Osteocyte (in vitro differentiated cells): ENCODE data around the gene TBX20. TPM values are rescaled to one million over a fixed set of nuclear protein-coding genes. Genes with fewer than 3 reads are reported as not detected.

Experiments
- DNase-seq: peaks from one replicate; pipeline ENCODE4 v3.0.0; 2021; ENCODE audit warnings: mixed read lengths; ENCODE audit not compliant: unreplicated experiment; ENCODE audit errors: extremely low spot score
- H3K27ac Mint-ChIP-seq: one replicate; pipeline ENCODE4 v1.8.0; 2021; ENCODE audit warnings: mild to moderate bottlenecking, mixed read lengths; ENCODE audit not compliant: unreplicated experiment
- H3K27me3 Mint-ChIP-seq: one replicate; pipeline ENCODE4 v1.8.0; 2021; ENCODE audit warnings: mixed read lengths; ENCODE audit not compliant: unreplicated experiment
- H3K36me3 Mint-ChIP-seq: one replicate; pipeline ENCODE4 v1.8.0; 2021; ENCODE audit warnings: mixed read lengths; ENCODE audit not compliant: unreplicated experiment
- H3K4me1 Mint-ChIP-seq: one replicate; pipeline ENCODE4 v1.8.0; 2021; ENCODE audit warnings: mixed read lengths; ENCODE audit not compliant: unreplicated experiment
- H3K4me3 Mint-ChIP-seq: one replicate; pipeline ENCODE4 v1.8.0; 2021; ENCODE audit warnings: mild to moderate bottlenecking, moderate library complexity, mixed read lengths; ENCODE audit not compliant: unreplicated experiment
- H3K9me3 Mint-ChIP-seq: one replicate; pipeline ENCODE4 v1.8.0; 2021; ENCODE audit warnings: mixed read lengths; ENCODE audit not compliant: unreplicated experiment
- CTCF ChIP-seq: fragments of 200-600 bp; sonication (generic); IDR thresholded peaks from 2 replicates; pipeline ENCODE4 v1.5.0; 2021; ENCODE audit warnings: antibody characterized with exemption, mild to moderate bottlenecking, moderate library complexity
- total RNA-seq: library from RNA; stranded (reverse); gene quantifications from 2 replicates; pipeline ENCODE4 v1.2.1, GENCODE V29; 2021

TBX20 gene
- total RNA-seq, 1 donor from 2014 or later, result not detected

GRCh38 chr7:35258868-35259522 lies 5.1 kb upstream of the TBX20 start:
- H3K4me1 Mint-ChIP-seq, result peaks cover 11% of the 10 kb centered on the region
- no peaks in the 10 kb centered on the region for H3K9me3 Mint-ChIP-seq
- no peak overlapping the region for H3K4me3 Mint-ChIP-seq
- peaks cover 91% of the 10 kb centered on the region for H3K27me3 Mint-ChIP-seq
- H3K27ac Mint-ChIP-seq, result no peak overlapping the region
- TF ChIP-seq CTCF, result no peak
- H3K36me3 Mint-ChIP-seq, result peaks cover 3% of the 10 kb centered on the region
- no peak for DNase-seq

- Mint-ChIP-seq H3K36me3 (peaks cover 3% of the 10 kb centered on the region), H3K4me1 (peaks cover 14% of the 10 kb centered on the region), H3K9me3 (no peaks in the 10 kb centered on the region), H3K4me3 (no peak overlapping the region), H3K27ac (no peak overlapping the region), H3K27me3 (peaks cover 88% of the 10 kb centered on the region)
- TF ChIP-seq CTCF, result no peak
- DNase-seq, result no peak
Measured at GRCh38 chr7:35258125-35258867, 4.4 kb upstream of the TBX20 start.

GRCh38 chr7:35257251-35258124 lies 3.6 kb upstream of the TBX20 start:
- Mint-ChIP-seq H3K27me3 (peaks cover 88% of the 10 kb centered on the region), H3K4me1 (peaks cover 14% of the 10 kb centered on the region), H3K9me3 (no peaks in the 10 kb centered on the region), H3K36me3 (peaks cover 3% of the 10 kb centered on the region), H3K4me3 (no peak overlapping the region), H3K27ac (no peak overlapping the region)
- no peak for TF ChIP-seq CTCF
- no peak for DNase-seq

- DNase-seq, result no peak
- TF ChIP-seq CTCF, result no peak
- peaks cover 90% of the 10 kb centered on the region for H3K27me3 Mint-ChIP-seq
- no peaks in the 10 kb centered on the region for H3K9me3 Mint-ChIP-seq
- peaks cover 14% of the 10 kb centered on the region for H3K4me1 Mint-ChIP-seq
- H3K27ac Mint-ChIP-seq, result no peak overlapping the region
- peaks cover 3% of the 10 kb centered on the region for H3K36me3 Mint-ChIP-seq
- H3K4me3 Mint-ChIP-seq, result no peak overlapping the region
Measured at GRCh38 chr7:35256256-35257175, 2.6 kb upstream of the TBX20 start.
